H54 (cell line): ENCODE results near the gene FBN1.

ENCODE experiments used
- DNase-seq: peaks from one replicate; pipeline ENCODE4 v3.0.0; 2011; ENCODE audit warnings: low spot score, mixed read lengths; ENCODE audit not compliant: insufficient read length
- FAIRE-seq: peaks from 3 replicates; lab custom pipeline; 2011; peaks lifted over from hg19 to GRCh38; lab: Jason Lieb, UNC
- POLR2A ChIP-seq: IDR thresholded peaks from 2 replicates; pipeline ENCODE4 v1.6.1; 2011; ENCODE audit warnings: low read depth, mild to moderate bottlenecking, low read length

The FBN1 gene

GRCh38 chr15:48667701-48668100, 22.2 kb upstream of the FBN1 start:
- DNase-seq (no peak), FAIRE-seq (no peak)
- TF ChIP-seq POLR2A: no peak

GRCh38 chr15:48664436-48664835, 18.9 kb upstream of the FBN1 start:
- no peak for TF ChIP-seq POLR2A
- FAIRE-seq: no peak
- DNase-seq: no peak

- FAIRE-seq: no peak
- no peak for DNase-seq
- no peak for TF ChIP-seq POLR2A
Measured at GRCh38 chr15:48657950-48658591, 12.6 kb upstream of the FBN1 start.

- no peak for FAIRE-seq
- no peak for TF ChIP-seq POLR2A
- DNase-seq: no peak
Measured at GRCh38 chr15:48654801-48655200, 9.3 kb upstream of the FBN1 start.

- FAIRE-seq (no peak), DNase-seq (no peak)
- TF ChIP-seq POLR2A: no peak
Measured at GRCh38 chr15:48653913-48654670, 8.6 kb upstream of the FBN1 start.

- FAIRE-seq (no peak), DNase-seq (no peak)
- TF ChIP-seq POLR2A: no peak
Measured at GRCh38 chr15:48653216-48653615, 7.7 kb upstream of the FBN1 start.

- no peak for TF ChIP-seq POLR2A
- no peak for FAIRE-seq
- no peak for DNase-seq
Measured at GRCh38 chr15:48652510-48653076, 7.1 kb upstream of the FBN1 start.

GRCh38 chr15:48650931-48651330, 5.4 kb upstream of the FBN1 start:
- no peak for FAIRE-seq
- TF ChIP-seq POLR2A: no peak
- no peak for DNase-seq

GRCh38 chr15:48647962-48648361, 2.5 kb upstream of the FBN1 start:
- no peak for TF ChIP-seq POLR2A
- DNase-seq: peak; percentile 21
- FAIRE-seq: no peak

GRCh38 chr15:48646331-48646730, 822 bp upstream of the FBN1 start:
- FAIRE-seq: no peak
- TF ChIP-seq POLR2A: no peak
- no peak for DNase-seq

- DNase-seq: peak; percentile 23
- no peak for FAIRE-seq
- no peak for TF ChIP-seq POLR2A
Measured at GRCh38 chr15:48644827-48645557, 517 bp downstream of the FBN1 start.

- TF ChIP-seq POLR2A: no peak
- no peak for DNase-seq
- no peak for FAIRE-seq
Measured at GRCh38 chr15:48644467-48644826, 1.1 kb downstream of the FBN1 start.

- no peak for DNase-seq
- no peak for TF ChIP-seq POLR2A
- no peak for FAIRE-seq
Measured at GRCh38 chr15:48643776-48644466, 1.6 kb downstream of the FBN1 start.
